B cell (primary cell): Measurements from ENCODE around the gene NLGN1. TPM values are rescaled to one million over a fixed set of nuclear protein-coding genes. Genes with fewer than 3 reads are reported as not detected.

Source experiments
- ATAC-seq: fragments of 200-7000 bp; cut with Tn5 transposase; one replicate; pipeline ENCODE4 v1.10.0; 2021; ENCODE audit warnings: low read depth, mild to moderate bottlenecking, moderate number of reproducible peaks, moderate library complexity
- CTCF ChIA-PET: fragments of 350-600 bp; sonication (Branson Sonifier 250); formaldehyde crosslinking; loops from one replicate; lab custom pipeline; 2021; ENCODE audit warnings: antibody characterized with exemption, inconsistent platforms; lab: Charles Lee
- POLR2A ChIA-PET: fragments of 350-600 bp; sonication (Branson Sonifier 250); formaldehyde crosslinking; loops from one replicate; lab custom pipeline; 2021; ENCODE audit warnings: antibody characterized with exemption; lab: Charles Lee
- DNase-seq: peaks from one replicate; pipeline ENCODE4 v3.0.0; 2013
- H2AFZ ChIP-seq: 2 replicates; pipeline ENCODE4 v1.6.1; 2012; ENCODE audit warnings: mild to moderate bottlenecking, low read depth, low read length; ENCODE audit not compliant: insufficient read depth, poor library complexity, severe bottlenecking
- H3K27ac ChIP-seq, 2 donors: 1 replicate in 1 of 2; 2 replicates in 1 of 2; pipeline ENCODE4 v1.5.1; 2012 to 2013; ENCODE audit warnings: low read length in 2 of 2, mild to moderate bottlenecking in 2 of 2, moderate library complexity in 1 of 2
- H3K27me3 ChIP-seq, 4 experiments: fragments of 200-600 bp in 1 of 4; sonication (generic) in 1 of 4; replicated peaks in 1 of 4; 1 replicate in 2 of 4; 2 replicates in 2 of 4; pipeline versions ENCODE4 v1.6.1 to v1.7.0; 2013 to 2016; ENCODE audit warnings: low read length in 3 of 4, mild to moderate bottlenecking in 2 of 4, mixed read lengths in 1 of 4, moderate library complexity in 1 of 4; ENCODE audit not compliant: insufficient read depth in 4 of 4, control insufficient read depth in 3 of 4; ENCODE audit errors: control extremely low read depth in 1 of 4
- H3K36me3 ChIP-seq, 2 experiments: replicated peaks in 1 of 2; 1 replicate in 1 of 2; 2 replicates in 1 of 2; pipeline versions ENCODE4 v1.6.1 to v1.7.1; 2013; ENCODE audit warnings: low read length in 1 of 2; ENCODE audit not compliant: insufficient read depth in 2 of 2, control insufficient read depth in 1 of 2; ENCODE audit errors: control extremely low read depth in 1 of 2, extremely low read depth in 1 of 2
- H3K4me1 ChIP-seq, 2 donors: fragments of 200-600 bp in 1 of 2; sonication (generic) in 1 of 2; 1 replicate in 1 of 2; 2 replicates in 1 of 2; pipeline versions ENCODE4 v1.5.1 to v1.6.1; 2013 to 2017; ENCODE audit warnings: low read length in 2 of 2; ENCODE audit not compliant: control insufficient read depth in 2 of 2, insufficient read depth in 2 of 2
- H3K4me2 ChIP-seq: replicated peaks from 2 replicates; pipeline ENCODE3; 2012; ENCODE audit warnings: mild to moderate bottlenecking, low read depth, low read length; ENCODE audit not compliant: poor library complexity, severe bottlenecking
- H3K4me3 ChIP-seq, 5 experiments: fragments of 200-600 bp in 1 of 5; sonication (generic) in 1 of 5; 1 replicate in 3 of 5; 2 replicates in 2 of 5; pipeline versions ENCODE4 v1.5.1 to v1.7.0; 2011 to 2016; ENCODE audit warnings: low read length in 4 of 5, mild to moderate bottlenecking in 4 of 5, low read depth in 2 of 5, control low read depth in 1 of 5, moderate library complexity in 1 of 5; ENCODE audit not compliant: insufficient read depth in 1 of 5; ENCODE audit errors: control extremely low read depth in 1 of 5, extremely low read depth in 1 of 5
- H3K79me2 ChIP-seq: fragments of 200-600 bp; sonication (generic); one replicate; pipeline ENCODE4 v1.6.0; 2016; ENCODE audit warnings: low read length; ENCODE audit not compliant: control insufficient read depth, insufficient read depth
- H3K9ac ChIP-seq: fragments of 200-600 bp; sonication (generic); 2 replicates; pipeline ENCODE4 v1.6.1; 2017; ENCODE audit warnings: mild to moderate bottlenecking, low read length, moderate library complexity
- H3K9me3 ChIP-seq, 3 donors: one replicate each; pipeline versions ENCODE4 v1.6.1 to v1.7.1; 2013; ENCODE audit warnings: low read length in 2 of 3; ENCODE audit not compliant: control insufficient read depth in 2 of 3, insufficient read depth in 1 of 3; ENCODE audit errors: control extremely low read depth in 1 of 3
- H4K20me1 ChIP-seq: 2 replicates; pipeline ENCODE4 v1.6.0; 2012; ENCODE audit warnings: mild to moderate bottlenecking, low read length; ENCODE audit not compliant: insufficient read depth, control insufficient read depth, poor library complexity, severe bottlenecking
- H3K27ac Mint-ChIP-seq: one replicate; pipeline ENCODE4 v1.8.0; 2021; ENCODE audit warnings: mixed read lengths
- H3K27me3 Mint-ChIP-seq: one replicate; pipeline ENCODE4 v1.8.0; 2021; ENCODE audit warnings: mixed read lengths
- H3K4me1 Mint-ChIP-seq: one replicate; pipeline ENCODE4 v1.8.0; 2021; ENCODE audit warnings: mixed read lengths
- H3K4me3 Mint-ChIP-seq: one replicate; pipeline ENCODE4 v1.8.0; 2021; ENCODE audit warnings: mixed read lengths
- H3K9me3 Mint-ChIP-seq: one replicate; pipeline ENCODE4 v1.8.0; 2022; ENCODE audit warnings: mixed read lengths; ENCODE audit not compliant: insufficient read depth
- CTCF ChIP-seq: fragments of 200-600 bp; IDR thresholded peaks from one replicate; pipeline ENCODE4 v1.8.0; 2022; ENCODE audit warnings: antibody characterized with exemption, mild to moderate bottlenecking
- EZH2 ChIP-seq: IDR thresholded peaks from 2 replicates; pipeline ENCODE4 v1.6.1; 2012; ENCODE audit warnings: borderline replicate concordance, low read depth, mild to moderate bottlenecking, moderate library complexity, low read length; ENCODE audit not compliant: insufficient read depth, poor library complexity, severe bottlenecking
- WGBS: methylation state at CpG from one replicate; pipeline ENCODE4 v1.1.5; 2013; ENCODE audit warnings: missing lambda C conversion rate; ENCODE audit not compliant: insufficient coverage; 5-methylcytosine and 5-hydroxymethylcytosine counted together
- intact Hi-C: fragments of 100-400 bp; cut with micrococcal nuclease; formaldehyde crosslinking; loops from one replicate; pipeline ENCODE4 v1.10.0; 2022
- polyA plus RNA-seq: library from polyadenylated mRNA; depleted of rRNA; stranded (reverse); fragments of >200 nt; gene quantifications from 2 replicates; pipeline ENCODE4 v1.2.3, GENCODE V29; 2012
- total RNA-seq, 2 donors: library from RNA; stranded (reverse); fragments of 120-200 nt in 1 of 2; gene quantifications; 1 replicate in 1 of 2; 2 replicates in 1 of 2; pipeline versions ENCODE4 v1.2.3 to v1.2.4, GENCODE V29; 2013 to 2022

The NLGN1 gene
- total and polyA plus RNA-seq, 2 donors (not counting 1 experiment from before 2014, with no cell fraction given) = not detected

DNA sequence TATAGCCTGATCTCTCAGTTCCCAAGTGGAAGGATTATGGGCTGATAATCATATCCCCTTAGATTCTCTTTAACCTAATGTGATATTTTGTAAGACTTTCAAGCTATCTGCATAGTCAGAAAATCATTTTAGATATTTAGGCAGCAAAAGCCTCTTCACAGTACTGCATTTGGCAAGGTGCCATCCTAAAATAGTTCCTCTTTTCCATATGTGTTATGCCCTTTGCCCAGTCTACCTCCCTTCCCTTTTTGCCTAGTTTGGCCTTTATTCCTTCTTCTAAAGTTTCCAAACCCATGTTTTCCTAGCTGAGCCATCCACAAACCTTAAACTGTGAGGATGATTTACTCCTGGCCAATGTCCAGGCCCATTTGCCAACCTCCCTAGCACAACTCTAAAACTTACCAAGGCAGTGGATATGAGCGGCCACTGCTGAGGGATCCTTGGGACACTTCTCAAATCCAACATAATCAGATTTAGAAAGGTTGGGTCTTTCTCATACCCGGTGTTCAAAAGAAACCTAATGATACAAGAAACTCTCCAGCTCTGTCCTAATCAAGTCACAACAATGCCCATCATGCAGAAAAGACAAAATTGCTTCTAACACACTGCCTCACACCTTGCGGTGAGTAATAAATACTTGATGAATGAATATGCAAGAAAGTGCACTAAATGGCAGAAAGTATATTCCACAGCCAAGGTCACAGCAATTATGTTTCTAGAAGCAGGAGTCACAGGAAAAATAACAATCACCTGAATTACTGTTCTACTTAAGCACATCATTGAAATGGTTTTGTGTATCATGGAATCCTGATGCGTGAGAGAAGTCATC lies 493.9 kb downstream of the NLGN1 start:
- no peak for TF ChIP-seq CTCF
- no peak for TF ChIP-seq EZH2
- H3K4me1 ChIP-seq = no peaks in the 10 kb centered on the region
- no peaks in the 10 kb centered on the region for H4K20me1 ChIP-seq
- no peak overlapping the region for H3K4me3 Mint-ChIP-seq
- POLR2A ChIA-PET = no interaction called here
- H3K9ac ChIP-seq = no peak overlapping the region
- H3K9me3 Mint-ChIP-seq = peaks cover 7% of the 10 kb centered on the region
- H3K27me3 Mint-ChIP-seq = no peaks in the 10 kb centered on the region
- H3K79me2 ChIP-seq = no peaks in the 10 kb centered on the region
- H3K27ac Mint-ChIP-seq = no peak overlapping the region
- ATAC-seq (no peak), DNase-seq (no peak)
- H3K27me3 ChIP-seq = no peaks in the 10 kb centered on the region
- no peak overlapping the region for H3K4me2 ChIP-seq
- CTCF ChIA-PET = no interaction called here
- no peak overlapping the region for H3K27ac ChIP-seq
- H3K36me3 ChIP-seq = no peaks in the 10 kb centered on the region
- no peaks in the 10 kb centered on the region for H3K4me1 Mint-ChIP-seq
- no peak overlapping the region for H3K4me3 ChIP-seq
- intact Hi-C loops = no loop called here
- H2AFZ ChIP-seq = no peak overlapping the region
- H3K9me3 ChIP-seq = peaks cover 0 to 5% (median 0%) of the 10 kb centered on the region in 3 donors
- 80% methylated on average over 1 of the region's 4 CpGs for WGBS

GRCh38 chr3:173892547-173892946 lies 495.0 kb downstream of the NLGN1 start:
- POLR2A ChIA-PET = no interaction called here
- peaks cover 11% of the 10 kb centered on the region for H3K9me3 Mint-ChIP-seq
- DNase-seq (no peak), ATAC-seq (no peak)
- H3K36me3 ChIP-seq = no peaks in the 10 kb centered on the region
- H2AFZ ChIP-seq = no peak overlapping the region
- H3K27me3 ChIP-seq = no peaks in the 10 kb centered on the region
- no peak overlapping the region for H3K27ac ChIP-seq
- no peak for TF ChIP-seq EZH2
- no peak for TF ChIP-seq CTCF
- no peak overlapping the region for H3K27ac Mint-ChIP-seq
- H3K9me3 ChIP-seq = peaks cover 0 to 5% (median 0%) of the 10 kb centered on the region in 3 donors
- WGBS = 65% methylated on average over 3 of the region's 4 CpGs
- H3K4me2 ChIP-seq = no peak overlapping the region
- H3K27me3 Mint-ChIP-seq = no peaks in the 10 kb centered on the region
- H3K4me3 Mint-ChIP-seq = no peak overlapping the region
- no peak overlapping the region for H3K4me3 ChIP-seq
- H3K9ac ChIP-seq = no peak overlapping the region
- CTCF ChIA-PET = no interaction called here
- H3K4me1 ChIP-seq = no peaks in the 10 kb centered on the region
- H3K79me2 ChIP-seq = no peaks in the 10 kb centered on the region
- intact Hi-C loops = no loop called here
- no peaks in the 10 kb centered on the region for H4K20me1 ChIP-seq
- no peaks in the 10 kb centered on the region for H3K4me1 Mint-ChIP-seq
